NCI-H187 treated with DMSO at 0.1 percent for 48 hours (cell line): ENCODE data around the gene FXN.
"Not testable (repeated sequence)": the region's sequence is repeated elsewhere in the genome, so short reads cannot be mapped to it uniquely, and the experiment has no call there.

ENCODE experiments used
- DNase-seq: peaks from one replicate; lab custom pipeline; 2025; lab: John Stamatoyannopoulos, UW

Gene FXN

GRCh38 chr9:69035438-69036308 lies at the start of gene FXN:
FXN (plus strand) TSS chr9:69035752; CDS start chr9:69035783, 31 bp downstream.
- DNase-seq: no peak

GRCh38 chr9:68986949-68987348 lies 48.6 kb upstream of the FXN start:
- not testable (repeated sequence) for DNase-seq

GRCh38 chr9:68991457-68991856 lies 44.1 kb upstream of the FXN start:
- no peak for DNase-seq

GRCh38 chr9:68995776-68996175 lies 39.8 kb upstream of the FXN start:
- DNase-seq: no peak

- DNase-seq: no peak
Observed at GRCh38 chr9:68996462-68996861, 39.1 kb upstream of the FXN start.

- DNase-seq: no peak
Observed at GRCh38 chr9:68997666-68998065, 37.9 kb upstream of the FXN start.

- no peak for DNase-seq
Observed at GRCh38 chr9:68998385-68998784, 37.2 kb upstream of the FXN start.

GRCh38 chr9:68998812-68999211 lies 36.7 kb upstream of the FXN start:
- DNase-seq: no peak

GRCh38 chr9:68999393-69000105 lies 36.0 kb upstream of the FXN start:
- no peak for DNase-seq

- no peak for DNase-seq
Observed at GRCh38 chr9:69001921-69002320, 33.6 kb upstream of the FXN start.

- no peak for DNase-seq
Observed at GRCh38 chr9:69003051-69003450, 32.5 kb upstream of the FXN start.

- no peak for DNase-seq
Observed at GRCh38 chr9:69004836-69005235, 30.7 kb upstream of the FXN start.

GRCh38 chr9:69009708-69010107 lies 25.8 kb upstream of the FXN start:
- DNase-seq: no peak

- no peak for DNase-seq
Observed at GRCh38 chr9:69012696-69013381, 22.7 kb upstream of the FXN start.

- DNase-seq: no peak
Observed at GRCh38 chr9:69013382-69013727, 22.2 kb upstream of the FXN start.

GRCh38 chr9:69014013-69014412 lies 21.5 kb upstream of the FXN start, which contains the start of gene PRKACG:
PRKACG (minus strand) TSS chr9:69014113; CDS start chr9:69014092, 21 bp downstream.
- no peak for DNase-seq

GRCh38 chr9:69016191-69017096 lies 19.1 kb upstream of the FXN start:
- no peak for DNase-seq

- DNase-seq: no peak
Observed at GRCh38 chr9:69018737-69019136, 16.8 kb upstream of the FXN start.

GRCh38 chr9:69019808-69020207 lies 15.7 kb upstream of the FXN start:
- DNase-seq: no peak

- DNase-seq: no peak
Observed at GRCh38 chr9:69020301-69021145, 15.0 kb upstream of the FXN start.

- no peak for DNase-seq
Observed at GRCh38 chr9:69023650-69024049, 11.9 kb upstream of the FXN start.
